ENCODE results near the gene MARCHF3. TPM values are rescaled to one million over a fixed set of nuclear protein-coding genes. Genes with fewer than 3 reads are reported as not detected.

The MARCHF3 gene
- total and polyA plus RNA-seq, 2 donors from 2014 or later: 1.5 to 8.0 TPM

GRCh38 chr5:126888175-126888574, 142.2 kb downstream of the MARCHF3 start:
- no peaks in the 10 kb centered on the region for H3K9me3 ChIP-seq (ENCODE audit: control insufficient read depth in 2 of 3, insufficient read depth in 1 of 3, low read length in 3 of 3)
- no peak overlapping the region for H3K4me3 ChIP-seq (ENCODE audit: low read length in 3 of 3)
- H3K9ac ChIP-seq (ENCODE audit: low read length in 3 of 3): no peak overlapping the region
- H3K4me1 ChIP-seq (ENCODE audit: control insufficient read depth in 2 of 3, insufficient read depth in 2 of 3, low read depth in 1 of 3, low read length in 3 of 3): no peaks in the 10 kb centered on the region
- DNase-seq (no peak), FAIRE-seq (no peak)
- intact Hi-C loops (cut with DNase I): no loop called here
- no peaks in the 10 kb centered on the region for H3K27me3 ChIP-seq (ENCODE audit: control insufficient read depth, insufficient read depth, low read length)
- no peak overlapping the region for H3K27ac ChIP-seq (ENCODE audit: low read depth in 2 of 2, low read length in 2 of 2)
- no peak for TF ChIP-seq CTCF (IDR thresholded peaks at IDR 0.05; ENCODE audit: borderline replicate concordance, extremely low read depth, insufficient read depth)
- no peaks in the 10 kb centered on the region for H3K36me3 ChIP-seq (ENCODE audit: control insufficient read depth in 2 of 3, insufficient read depth in 3 of 3, low read length in 3 of 3)

GRCh38 chr5:126884269-126884819, 146.0 kb downstream of the MARCHF3 start:
- no peaks in the 10 kb centered on the region for H3K4me1 ChIP-seq (ENCODE audit: control insufficient read depth in 2 of 3, insufficient read depth in 2 of 3, low read depth in 1 of 3, low read length in 3 of 3)
- no peaks in the 10 kb centered on the region for H3K9me3 ChIP-seq (ENCODE audit: control insufficient read depth in 2 of 3, insufficient read depth in 1 of 3, low read length in 3 of 3)
- intact Hi-C loops (cut with DNase I): no loop called here
- no peak overlapping the region for H3K4me3 ChIP-seq (ENCODE audit: low read length in 3 of 3)
- no peak overlapping the region for H3K27ac ChIP-seq (ENCODE audit: low read depth in 2 of 2, low read length in 2 of 2)
- no peak for TF ChIP-seq CTCF (IDR thresholded peaks at IDR 0.05; ENCODE audit: borderline replicate concordance, extremely low read depth, insufficient read depth)
- no peaks in the 10 kb centered on the region for H3K27me3 ChIP-seq (ENCODE audit: control insufficient read depth, insufficient read depth, low read length)
- FAIRE-seq (no peak), DNase-seq (no peak)
- H3K9ac ChIP-seq (ENCODE audit: low read length in 3 of 3): no peak overlapping the region
- no peaks in the 10 kb centered on the region for H3K36me3 ChIP-seq (ENCODE audit: control insufficient read depth in 2 of 3, insufficient read depth in 3 of 3, low read length in 3 of 3)

- intact Hi-C loops (cut with DNase I): no loop called here
- H3K27ac ChIP-seq (ENCODE audit: low read depth in 2 of 2, low read length in 2 of 2): no peak overlapping the region
- H3K9ac ChIP-seq (ENCODE audit: low read length in 3 of 3): no peak overlapping the region
- DNase-seq: no peak
- H3K4me3 ChIP-seq (ENCODE audit: low read length in 3 of 3): no peak overlapping the region
- no peaks in the 10 kb centered on the region for H3K4me1 ChIP-seq (ENCODE audit: control insufficient read depth in 2 of 3, insufficient read depth in 2 of 3, low read depth in 1 of 3, low read length in 3 of 3)
- H3K27me3 ChIP-seq (ENCODE audit: control insufficient read depth, insufficient read depth, low read length): no peaks in the 10 kb centered on the region
- FAIRE-seq: no peak
- no peaks in the 10 kb centered on the region for H3K9me3 ChIP-seq (ENCODE audit: control insufficient read depth in 2 of 3, insufficient read depth in 1 of 3, low read length in 3 of 3)
- no peaks in the 10 kb centered on the region for H3K36me3 ChIP-seq (ENCODE audit: control insufficient read depth in 2 of 3, insufficient read depth in 3 of 3, low read length in 3 of 3)
- TF ChIP-seq CTCF (IDR thresholded peaks at IDR 0.05; ENCODE audit: borderline replicate concordance, extremely low read depth, insufficient read depth): no peak
These were observed 146.7 kb downstream of the MARCHF3 start for GRCh38 chr5:126883564-126884245.
